ENCODE measurements around the gene DCAF7.

- TF ChIP-seq, protein P1, sequence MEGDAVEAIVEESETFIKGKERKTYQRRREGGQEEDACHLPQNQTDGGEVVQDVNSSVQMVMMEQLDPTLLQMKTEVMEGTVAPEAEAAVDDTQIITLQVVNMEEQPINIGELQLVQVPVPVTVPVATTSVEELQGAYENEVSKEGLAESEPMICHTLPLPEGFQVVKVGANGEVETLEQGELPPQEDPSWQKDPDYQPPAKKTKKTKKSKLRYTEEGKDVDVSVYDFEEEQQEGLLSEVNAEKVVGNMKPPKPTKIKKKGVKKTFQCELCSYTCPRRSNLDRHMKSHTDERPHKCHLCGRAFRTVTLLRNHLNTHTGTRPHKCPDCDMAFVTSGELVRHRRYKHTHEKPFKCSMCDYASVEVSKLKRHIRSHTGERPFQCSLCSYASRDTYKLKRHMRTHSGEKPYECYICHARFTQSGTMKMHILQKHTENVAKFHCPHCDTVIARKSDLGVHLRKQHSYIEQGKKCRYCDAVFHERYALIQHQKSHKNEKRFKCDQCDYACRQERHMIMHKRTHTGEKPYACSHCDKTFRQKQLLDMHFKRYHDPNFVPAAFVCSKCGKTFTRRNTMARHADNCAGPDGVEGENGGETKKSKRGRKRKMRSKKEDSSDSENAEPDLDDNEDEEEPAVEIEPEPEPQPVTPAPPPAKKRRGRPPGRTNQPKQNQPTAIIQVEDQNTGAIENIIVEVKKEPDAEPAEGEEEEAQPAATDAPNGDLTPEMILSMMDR (IDR thresholded peaks at IDR 0.05): no peak
- TF ChIP-seq EP300 (IDR thresholded peaks at IDR 0.05): no peak
- no peak for TF ChIP-seq POLR2A (IDR thresholded peaks at IDR 0.05; ENCODE audit: low read depth)
- no peak for TF ChIP-seq POLR2AphosphoS5 (IDR thresholded peaks at IDR 0.05)
Measured at GRCh38 chr17:63640038-63640437, 89.8 kb downstream of the DCAF7 start.
